Heart right ventricle (tissue), 16 donors: ENCODE measurements around the gene RFXANK. TPM values are rescaled to one million over a fixed set of nuclear protein-coding genes. Genes with fewer than 3 reads are reported as not detected.

Experiments
- ATAC-seq, 8 donors: fragments of 200-7000 bp; cut with Tn5 transposase; one replicate each; pipeline ENCODE4 v1.9.1; 2020; ENCODE audit warnings: mild to moderate bottlenecking in 8 of 8, moderate library complexity in 8 of 8, moderate number of reproducible peaks in 1 of 8
- DNase-seq, 2 donors: peaks; one replicate each; pipeline ENCODE4 v3.0.0-alpha.2; 2020
- H3K27ac ChIP-seq, 10 donors: fragments of 200-600 bp; sonication (generic) in 2 of 10; one replicate each; pipeline versions ENCODE4 v1.5.0 to v1.8.0; 2020 to 2022; ENCODE audit warnings: mild to moderate bottlenecking in 3 of 10
- H3K27me3 ChIP-seq, 7 donors: fragments of 200-600 bp; one replicate each; pipeline ENCODE4 v1.8.0; 2021 to 2022; ENCODE audit warnings: mild to moderate bottlenecking in 2 of 7
- H3K36me3 ChIP-seq, 9 donors: fragments of 200-600 bp; sonication (generic) in 1 of 9; one replicate each; pipeline versions ENCODE4 v1.5.0 to v1.8.0; 2020 to 2022; ENCODE audit warnings: mild to moderate bottlenecking in 2 of 9
- H3K4me1 ChIP-seq, 9 donors: fragments of 200-600 bp; sonication (generic) in 1 of 9; one replicate each; pipeline versions ENCODE4 v1.5.0 to v1.8.0; 2020 to 2022; ENCODE audit warnings: mild to moderate bottlenecking in 4 of 9
- H3K4me3 ChIP-seq, 10 donors: fragments of 200-600 bp; sonication (generic) in 2 of 10; one replicate each; pipeline versions ENCODE4 v1.5.0 to v1.8.0; 2020 to 2022; ENCODE audit warnings: mild to moderate bottlenecking in 7 of 10, moderate library complexity in 2 of 10
- H3K9me3 ChIP-seq, 11 donors: fragments of 200-600 bp in 10 of 11; sonication (generic) in 2 of 11; one replicate each; pipeline versions ENCODE4 v1.5.0 to v1.8.0; 2013 to 2022; ENCODE audit warnings: mild to moderate bottlenecking in 2 of 11, control low read depth in 1 of 11, moderate library complexity in 1 of 11
- WGBS, 2 donors: extraction: QIAGEN DNeasy Blood & Tissue Kit; methylation state at CpG; one replicate each; pipeline ENCODE4 v1.1.7; 2013; ENCODE audit warnings: inconsistent platforms in 1 of 2; 5-methylcytosine and 5-hydroxymethylcytosine counted together
- intact Hi-C, 10 donors: fragments of 100-400 bp; cut with DNase I; formaldehyde crosslinking; loops; one replicate each; pipeline versions ENCODE4 v1.11.1 to v1.14.2; 2022
- polyA plus RNA-seq, 2 donors: library from polyadenylated mRNA; stranded (reverse); fragments of 200-250 nt; gene quantifications; one replicate each; pipeline ENCODE4 v1.2.3, GENCODE V29; 2013
- total RNA-seq, 10 donors: library from RNA; stranded (reverse); fragmentation: NEBNext Ultra II Directional in 3 of 10; extraction: Animal tissue kit (Norgen Biotek cat#: 25700) in 3 of 10; gene quantifications; one replicate each; pipeline versions ENCODE4 v1.2.1 to v1.2.4, GENCODE V29; 2021 to 2023
- TF ChIP-seq, protein P1 (sequence below), 9 donors: fragments of 200-600 bp; sonication (generic) in 2 of 9; IDR thresholded peaks; one replicate each; pipeline versions ENCODE4 v1.5.0 to v1.8.0; 2021 to 2022; ENCODE audit warnings: antibody characterized with exemption in 9 of 9, mild to moderate bottlenecking in 5 of 9, moderate library complexity in 1 of 9
- donor health status: Arrhythmogenic right ventricular cardiomyopathy.
- donor health status: ischemic (EF 13 %, LVEDD 7.1; RV severe dilation, severe dysfunction).
- donor health status: healthy with polysubstance abuse.
- donor health status: DM: no; HTN: yes; CAD: no.
- donor health status: DM: no; HTN: no; CAD: no.
- donor health status: ischemic (EF 25% LVEDD 6.9; RV normal size, moderate dysfunction).
- donor health status: ischemic (EF 25% LVEDD 5.7; RV mildly dilated, moderate dysfunction).
- donor health status: healthy.
- donor health status: DM: yes; HTN: yes; CAD: no.
- donor health status: Ischemic cardiomyopathy.
- donor health status: ischemic (EF 35%, LVEDD 5.7; RV mildly dilated, moderate dysfunction).
- donor health status: nonischemic (EF 11% LVEDD 7.7; RV severe dilation, severe dysfunction).
- donor health status: DM: yes; HTN: yes; CAD: no.
- donor health status: PGD.
- donor health status: ischemic (EF 29% LVEDD 5.4; RV normal size, mild dysfunction).
- donor health status: nonischemic (EF 23%, LVEDD 6.1; RV moderate dilation, normal function).

The RFXANK gene
- total and polyA plus RNA-seq, 12 donors: 30.6 to 109 (median 37.5) TPM

GRCh38 chr19:19224852-19225494 lies 32.9 kb downstream of the RFXANK start:
- H3K27ac ChIP-seq: no peak overlapping the region
- H3K4me3 ChIP-seq: peak overlapping the region in 8 of 10 donors; percentile 21 to 53 (median 37)
- 1 to 2% methylated on average over 59 of the region's 59 CpGs for WGBS, 2 donors
- intact Hi-C loops: loop anchor here in 1 of 10 donors (5.0 kb wide), 1 partner anchor 78 kb away; no protein-coding TSS in a partner anchor
- peaks cover 0 to 10% (median 0%) of the 10 kb centered on the region in 9 donors for H3K4me1 ChIP-seq
- H3K36me3 ChIP-seq: no peaks in the 10 kb centered on the region
- ATAC-seq: peak in 6 of 8 donors; percentile 28 to 74 (median 56)
- peak; percentile 26 to 57 for DNase-seq
- TF ChIP-seq, protein P1, sequence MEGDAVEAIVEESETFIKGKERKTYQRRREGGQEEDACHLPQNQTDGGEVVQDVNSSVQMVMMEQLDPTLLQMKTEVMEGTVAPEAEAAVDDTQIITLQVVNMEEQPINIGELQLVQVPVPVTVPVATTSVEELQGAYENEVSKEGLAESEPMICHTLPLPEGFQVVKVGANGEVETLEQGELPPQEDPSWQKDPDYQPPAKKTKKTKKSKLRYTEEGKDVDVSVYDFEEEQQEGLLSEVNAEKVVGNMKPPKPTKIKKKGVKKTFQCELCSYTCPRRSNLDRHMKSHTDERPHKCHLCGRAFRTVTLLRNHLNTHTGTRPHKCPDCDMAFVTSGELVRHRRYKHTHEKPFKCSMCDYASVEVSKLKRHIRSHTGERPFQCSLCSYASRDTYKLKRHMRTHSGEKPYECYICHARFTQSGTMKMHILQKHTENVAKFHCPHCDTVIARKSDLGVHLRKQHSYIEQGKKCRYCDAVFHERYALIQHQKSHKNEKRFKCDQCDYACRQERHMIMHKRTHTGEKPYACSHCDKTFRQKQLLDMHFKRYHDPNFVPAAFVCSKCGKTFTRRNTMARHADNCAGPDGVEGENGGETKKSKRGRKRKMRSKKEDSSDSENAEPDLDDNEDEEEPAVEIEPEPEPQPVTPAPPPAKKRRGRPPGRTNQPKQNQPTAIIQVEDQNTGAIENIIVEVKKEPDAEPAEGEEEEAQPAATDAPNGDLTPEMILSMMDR (IDR thresholded peaks at IDR 0.05): peak; percentile 31 to 81 (median 56)
- peaks cover 8 to 76% (median 45%) of the 10 kb centered on the region in 7 donors for H3K27me3 ChIP-seq
- no peaks in the 10 kb centered on the region for H3K9me3 ChIP-seq

- TF ChIP-seq, protein P1 (IDR thresholded peaks at IDR 0.05): no peak
- Histone ChIP-seq H3K4me1 (peaks cover 0 to 10% (median 0%) of the 10 kb centered on the region in 9 donors), H3K9me3 (no peaks in the 10 kb centered on the region), H3K36me3 (no peaks in the 10 kb centered on the region), H3K27ac (no peak overlapping the region), H3K4me3 (no peak overlapping the region), H3K27me3 (peaks cover 8 to 83% (median 48%) of the 10 kb centered on the region in 7 donors)
- ATAC-seq (no peak), DNase-seq (no peak)
- WGBS, 2 donors: 78 to 81% methylated on average over 5 of the region's 5 CpGs
- intact Hi-C loops: no loop called here
Observed at GRCh38 chr19:19226204-19226603, 34.1 kb downstream of the RFXANK start.

- H3K27ac ChIP-seq: no peak overlapping the region
- no peak for ATAC-seq
- peaks cover 8 to 79% (median 48%) of the 10 kb centered on the region in 7 donors for H3K27me3 ChIP-seq
- no peaks in the 10 kb centered on the region for H3K36me3 ChIP-seq
- H3K4me3 ChIP-seq: no peak overlapping the region
- H3K9me3 ChIP-seq: no peaks in the 10 kb centered on the region
- peaks cover 0 to 10% (median 0%) of the 10 kb centered on the region in 9 donors for H3K4me1 ChIP-seq
- WGBS, 2 donors: 62 to 67% methylated on average over 10 of the region's 10 CpGs
- intact Hi-C loops: no loop called here
- TF ChIP-seq, protein P1 (IDR thresholded peaks at IDR 0.05): no peak
- DNase-seq: no peak
Observed at GRCh38 chr19:19226663-19227062, 34.6 kb downstream of the RFXANK start.

- 76 to 85% methylated on average over 4 of the region's 4 CpGs for WGBS, 2 donors
- DNase-seq: no peak
- peaks cover 0 to 10% (median 0%) of the 10 kb centered on the region in 9 donors for H3K4me1 ChIP-seq
- H3K27ac ChIP-seq: no peak overlapping the region
- H3K4me3 ChIP-seq: no peak overlapping the region
- TF ChIP-seq, protein P1 (IDR thresholded peaks at IDR 0.05): no peak
- no peak for ATAC-seq
- no peaks in the 10 kb centered on the region for H3K36me3 ChIP-seq
- H3K9me3 ChIP-seq: no peaks in the 10 kb centered on the region
- intact Hi-C loops: no loop called here
- peaks cover 8 to 74% (median 48%) of the 10 kb centered on the region in 7 donors for H3K27me3 ChIP-seq
Observed at GRCh38 chr19:19227217-19227616, 35.2 kb downstream of the RFXANK start.
